HG03108 (cell line): ENCODE data around the gene MTHFD2L.

ENCODE experiments used
- ATAC-seq: cut with Tn5 transposase; IDR thresholded peaks from one replicate; pipeline ENCODE4 v1.9.1; 2021; ENCODE audit warnings: moderate library complexity; ENCODE audit not compliant: unreplicated experiment

MTHFD2L gene

DNA sequence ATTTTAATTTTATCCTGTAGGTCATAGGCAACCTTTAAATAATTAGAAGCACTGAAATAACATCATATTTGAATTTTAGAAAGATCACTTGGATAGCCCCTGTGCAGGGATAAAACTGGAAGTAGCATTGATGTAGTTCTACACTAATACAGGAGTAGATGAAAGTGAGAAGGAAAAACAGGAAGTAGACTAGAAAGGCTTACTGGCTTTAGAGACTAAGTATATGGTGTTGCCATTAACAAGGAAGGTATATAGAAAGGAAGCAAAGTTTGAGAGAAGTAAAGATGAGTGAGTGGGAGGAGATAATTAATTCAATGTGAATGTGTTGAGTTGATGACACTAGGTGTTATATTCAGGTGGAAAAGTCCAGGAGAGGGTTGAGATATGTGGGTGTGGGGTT, 77.2 kb downstream of the MTHFD2L start:
- ATAC-seq = no peak

DNA sequence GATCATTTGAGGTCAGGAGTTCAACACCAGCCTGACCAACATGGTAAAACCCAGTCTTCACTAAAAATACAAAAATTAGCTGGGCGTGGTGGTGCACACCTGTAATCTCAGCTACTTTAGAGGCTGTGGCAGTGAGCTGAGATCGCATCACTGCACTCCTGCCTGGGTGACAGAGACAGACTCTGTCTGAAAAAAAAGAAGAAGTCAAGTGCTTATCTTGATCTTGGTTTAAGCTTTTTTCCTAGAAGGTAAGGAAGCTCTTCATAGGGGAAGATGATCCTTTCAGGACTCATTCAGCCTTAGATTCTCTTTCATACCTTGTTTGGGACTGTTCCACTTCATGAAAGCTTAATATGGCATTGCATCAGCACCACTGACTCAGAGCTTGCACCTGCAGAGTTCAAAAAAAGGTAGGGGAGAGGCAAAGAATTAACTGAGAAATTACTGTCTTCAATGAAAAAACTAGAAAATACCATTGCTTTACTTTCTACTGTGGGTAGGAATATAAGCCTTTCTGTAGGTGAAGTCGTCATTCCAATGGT, 79.6 kb downstream of the MTHFD2L start:
- ATAC-seq = no peak

DNA sequence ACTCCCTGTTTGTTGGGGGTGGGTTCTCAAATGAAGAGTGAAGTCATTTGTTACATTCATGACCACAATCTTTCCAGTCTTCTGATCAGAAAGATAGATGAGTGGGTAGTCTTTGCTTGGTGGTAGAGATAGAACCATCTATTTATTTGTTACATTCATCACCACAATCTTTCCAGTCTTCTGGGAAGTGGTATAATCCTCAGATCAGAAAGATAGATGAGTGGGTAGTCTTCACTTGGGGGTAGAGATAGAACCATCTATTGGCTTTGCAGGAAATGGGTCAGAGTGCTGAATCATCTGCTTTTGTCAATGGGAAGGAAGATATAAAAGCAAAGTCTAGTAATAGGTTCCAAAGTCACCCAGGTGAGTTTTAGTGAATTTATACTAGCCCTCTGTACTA, 86.1 kb downstream of the MTHFD2L start:
- no peak for ATAC-seq

DNA sequence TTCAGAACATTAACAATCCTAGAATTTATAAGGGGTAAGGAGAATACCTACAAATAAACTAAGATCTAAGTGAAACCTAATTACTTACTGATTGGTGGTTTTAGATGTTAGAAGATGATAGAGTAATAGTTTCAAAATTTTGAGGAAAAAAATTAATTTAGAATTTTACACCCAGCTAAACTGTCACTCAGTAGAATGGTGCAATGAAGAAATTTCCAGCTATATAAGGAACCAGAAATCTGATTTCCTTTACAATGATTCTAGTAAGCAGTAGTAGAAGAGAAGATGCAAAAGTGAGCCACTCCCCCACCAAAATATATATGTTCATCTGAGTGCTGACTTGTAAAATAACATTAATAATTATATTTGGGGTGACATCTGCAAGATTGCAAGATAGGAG, 95.0 kb downstream of the MTHFD2L start:
- no peak for ATAC-seq

DNA sequence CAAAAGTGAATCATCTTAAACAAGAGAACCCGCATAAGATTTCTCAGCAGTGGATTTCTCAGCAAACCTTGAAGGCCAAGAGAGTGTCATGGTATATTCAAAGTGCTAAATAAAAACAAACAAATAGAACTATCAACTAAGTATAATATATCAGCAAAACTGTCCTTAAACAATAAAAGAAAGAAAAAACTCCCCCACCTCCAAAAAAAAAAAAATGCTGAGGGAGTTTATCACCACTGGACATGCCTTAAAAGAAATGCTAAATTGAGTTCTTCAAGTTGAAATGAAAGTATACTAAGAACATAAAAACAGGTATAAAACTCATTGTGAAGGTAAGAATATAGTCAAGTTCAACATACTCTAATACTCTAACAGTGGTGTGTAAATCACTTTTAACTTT, 96.5 kb downstream of the MTHFD2L start:
- ATAC-seq = no peak

DNA sequence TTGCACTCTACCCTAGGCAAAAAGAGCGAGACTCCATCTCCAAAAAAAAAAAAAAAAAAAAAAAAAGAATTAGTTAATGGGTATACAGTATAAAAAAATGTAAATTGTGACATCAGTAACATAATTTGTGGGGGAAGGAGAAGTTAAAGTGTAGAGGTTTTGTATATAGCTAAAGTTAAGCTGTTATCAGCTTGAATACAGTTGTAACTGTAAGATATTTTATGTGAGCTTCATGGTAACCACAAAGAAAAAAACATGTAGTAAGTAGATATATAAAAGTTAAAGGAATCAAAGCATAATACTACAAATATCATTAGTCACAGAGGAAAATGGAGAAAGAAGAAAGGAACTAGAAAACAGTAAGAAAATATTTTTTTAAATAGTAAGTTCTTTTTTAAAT, 97.2 kb downstream of the MTHFD2L start:
- no peak for ATAC-seq

DNA sequence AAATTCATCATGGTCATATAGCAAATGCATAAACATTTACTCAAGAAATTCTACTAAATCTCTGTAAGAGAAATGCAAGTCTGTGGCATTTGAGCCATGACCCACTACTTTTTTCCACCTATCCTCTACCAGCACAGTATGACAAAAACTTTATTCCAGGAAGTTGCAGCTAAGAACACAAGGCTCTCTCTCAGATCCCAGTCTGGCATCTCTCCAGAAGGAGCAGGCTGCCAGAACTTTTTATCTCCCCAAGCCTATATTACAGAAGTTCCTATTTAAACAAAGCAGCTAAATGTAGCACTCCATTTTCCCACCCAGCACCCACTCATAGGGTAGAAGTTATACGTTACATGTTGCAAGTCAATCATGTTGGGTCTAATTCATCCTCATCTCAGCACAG, 101.0 kb downstream of the MTHFD2L start:
- ATAC-seq = no peak

DNA sequence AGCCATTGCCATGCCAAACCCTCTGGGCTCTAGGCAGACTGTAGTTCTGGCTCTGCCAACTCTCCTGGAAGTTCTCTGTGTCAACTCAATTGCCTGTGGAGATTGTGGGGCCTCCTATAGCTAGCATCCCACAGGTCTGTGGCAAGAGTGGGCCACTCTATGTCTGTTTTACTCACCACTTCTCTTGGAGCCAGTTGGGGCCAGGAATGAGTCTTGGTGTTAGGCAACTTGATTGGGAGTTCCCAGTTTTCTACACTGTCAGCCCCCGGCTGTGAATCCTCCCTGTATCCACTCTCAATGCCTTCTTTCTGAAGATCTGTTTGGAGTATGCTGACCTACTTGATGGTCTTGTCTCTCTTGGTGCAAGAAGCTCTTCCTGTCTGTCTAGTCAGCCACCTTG, 102.1 kb downstream of the MTHFD2L start:
- ATAC-seq = no peak

DNA sequence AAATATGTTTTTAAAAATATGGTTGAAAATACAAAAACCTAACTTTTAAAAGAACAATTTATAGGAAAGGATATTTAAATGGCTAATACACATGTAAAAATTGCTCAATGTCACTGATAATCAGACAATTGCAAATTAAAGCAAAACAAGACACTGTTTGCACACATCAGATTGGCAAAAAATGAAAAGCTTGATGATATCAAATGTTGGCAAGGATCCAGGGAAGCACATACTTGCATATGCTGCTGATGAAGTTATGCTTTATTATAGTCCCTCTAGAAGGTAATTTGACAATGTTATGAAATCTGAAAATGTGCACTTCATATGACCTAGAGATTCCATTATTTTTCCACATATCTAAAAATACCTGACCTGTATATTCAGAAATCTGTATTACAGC, 104.6 kb downstream of the MTHFD2L start:
- ATAC-seq = no peak

DNA sequence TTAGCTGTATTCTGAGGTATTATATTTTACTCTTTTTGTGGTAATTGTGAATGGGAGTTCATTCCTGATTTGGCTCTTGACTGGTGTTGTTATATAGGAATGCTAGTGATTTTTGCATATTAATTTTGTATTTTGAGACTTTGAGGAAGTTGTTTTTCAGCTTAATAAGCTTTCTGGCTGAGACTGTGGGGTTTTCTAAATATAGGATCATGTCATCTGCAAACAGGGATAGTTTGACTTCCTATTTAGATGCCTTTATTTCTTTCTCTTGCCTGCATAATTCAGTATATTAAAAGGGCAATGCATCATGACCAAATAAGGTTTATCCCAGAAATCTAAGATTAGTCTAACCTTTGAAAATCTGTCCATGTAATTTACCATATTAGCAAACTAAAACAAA, 105.6 kb downstream of the MTHFD2L start:
- ATAC-seq = no peak

DNA sequence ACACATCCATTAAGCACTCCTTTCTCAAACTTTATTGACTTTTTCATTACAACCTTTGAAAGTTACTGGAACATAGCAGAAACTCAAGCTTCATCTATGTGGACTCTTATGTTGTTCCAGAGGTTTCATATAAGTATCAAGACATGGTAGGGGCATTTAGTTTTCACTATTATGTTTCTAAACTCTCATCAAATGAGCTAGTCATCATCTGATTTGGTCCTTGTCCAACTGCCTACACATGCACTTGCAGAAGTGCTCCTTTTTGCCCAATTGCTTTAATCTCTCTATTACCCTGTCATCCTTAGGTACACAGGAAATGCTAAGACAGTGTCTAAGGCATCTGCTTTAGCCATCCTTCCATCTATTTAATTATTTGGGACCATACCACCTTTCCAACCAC, 108.2 kb downstream of the MTHFD2L start:
- ATAC-seq = no peak

DNA sequence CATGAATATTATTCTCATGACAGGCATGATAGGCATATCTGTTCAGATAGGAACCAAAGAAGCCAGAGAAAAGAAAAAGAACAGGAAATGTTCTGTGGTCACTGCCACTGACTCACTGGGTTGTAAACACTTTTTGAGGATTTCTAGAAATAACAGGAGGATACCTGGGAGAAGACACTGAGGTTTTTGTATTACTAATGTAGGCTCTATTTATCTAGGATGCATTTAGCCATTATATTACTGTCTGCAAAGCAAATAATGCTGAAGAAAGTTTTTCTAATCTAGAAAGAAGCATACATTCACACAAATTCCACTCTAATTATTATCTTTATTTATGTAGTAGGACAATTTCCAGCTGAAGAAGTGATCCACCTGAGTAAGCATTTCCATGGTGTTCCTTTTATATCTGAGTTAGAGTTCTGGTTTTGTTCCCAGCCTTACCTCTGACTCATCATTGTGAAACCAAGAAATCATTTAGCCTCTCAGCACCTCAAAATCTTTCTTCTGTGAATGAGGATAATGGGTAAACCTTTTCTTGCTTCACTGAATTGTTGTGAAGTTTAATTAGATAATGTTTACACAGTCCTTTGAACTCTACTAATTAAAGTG, 110.2 kb downstream of the MTHFD2L start:
- ATAC-seq = no peak

DNA sequence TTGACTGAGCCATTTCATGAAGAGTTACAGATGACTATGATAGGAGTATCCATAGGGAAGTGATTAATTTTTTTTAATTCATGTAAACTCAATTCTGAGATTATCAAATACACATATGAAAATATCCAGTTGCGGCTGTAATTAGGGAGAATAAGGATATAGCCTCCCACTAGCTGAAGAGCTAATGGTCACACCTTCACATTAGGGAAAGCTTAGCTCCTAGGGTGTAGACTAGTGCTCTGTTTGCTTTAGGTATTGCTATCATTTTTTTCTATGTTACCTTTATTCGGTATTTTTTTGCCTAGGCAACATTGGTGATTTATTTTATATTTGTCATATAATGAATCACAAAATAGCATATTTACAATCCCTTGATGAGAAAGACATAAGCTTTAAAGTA, 110.7 kb downstream of the MTHFD2L start:
- ATAC-seq = no peak

DNA sequence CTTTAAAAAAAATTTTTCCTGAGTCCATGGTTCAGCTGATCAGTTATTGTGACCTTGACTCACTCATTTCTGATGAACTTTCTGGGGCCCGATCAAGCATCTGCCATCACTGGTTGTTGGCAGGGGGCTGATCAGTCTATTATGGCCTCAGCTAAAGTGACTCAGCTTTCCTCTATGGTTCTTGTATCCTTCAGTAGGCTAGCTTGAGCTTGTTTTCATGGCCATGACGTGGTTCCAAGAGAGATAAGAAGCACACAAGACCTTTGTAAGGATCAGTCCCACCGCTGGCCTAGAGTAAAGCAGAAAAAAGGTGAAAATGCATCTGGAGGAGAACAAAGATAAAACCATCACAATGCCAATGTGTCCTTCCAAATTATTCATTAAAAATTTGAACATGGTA, 120.6 kb downstream of the MTHFD2L start:
- ATAC-seq = no peak

DNA sequence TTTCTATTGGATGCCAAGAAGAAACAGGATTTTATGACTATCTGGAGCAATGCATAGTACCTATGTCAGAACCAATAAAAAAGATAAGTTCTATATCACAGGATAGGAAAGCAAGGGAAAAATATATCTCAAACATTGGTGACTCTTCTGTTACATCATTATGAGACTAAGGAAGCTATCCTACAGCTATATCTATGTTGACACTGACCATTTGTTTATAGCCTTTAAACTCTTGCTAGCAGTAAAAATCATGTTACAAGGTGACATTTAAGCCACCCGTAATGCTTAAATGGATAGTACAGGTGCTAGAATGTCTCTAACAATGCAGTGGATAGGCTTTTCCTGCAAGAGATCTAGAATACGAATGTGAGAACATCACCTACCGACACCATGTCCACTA, 121.8 kb downstream of the MTHFD2L start:
- ATAC-seq = no peak

DNA sequence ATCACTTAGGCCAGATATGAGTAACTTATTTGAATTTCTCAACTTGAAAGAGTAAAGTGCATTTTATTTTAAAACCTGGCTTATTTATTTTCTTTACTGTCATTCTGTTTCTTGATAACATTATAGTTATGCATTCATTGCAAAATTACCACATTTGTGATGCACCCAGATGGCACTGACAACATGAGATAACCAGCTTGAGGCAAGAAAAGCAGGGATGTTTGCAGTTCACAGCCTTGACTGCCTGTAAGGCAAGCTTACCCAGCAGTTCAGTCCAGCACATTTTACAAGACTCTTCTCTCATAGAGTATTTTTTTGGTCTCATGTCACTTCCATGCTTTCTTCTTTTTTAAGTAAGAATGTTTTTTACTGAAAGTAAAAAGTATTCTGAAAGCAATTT, 125.0 kb downstream of the MTHFD2L start:
- no peak for ATAC-seq

DNA sequence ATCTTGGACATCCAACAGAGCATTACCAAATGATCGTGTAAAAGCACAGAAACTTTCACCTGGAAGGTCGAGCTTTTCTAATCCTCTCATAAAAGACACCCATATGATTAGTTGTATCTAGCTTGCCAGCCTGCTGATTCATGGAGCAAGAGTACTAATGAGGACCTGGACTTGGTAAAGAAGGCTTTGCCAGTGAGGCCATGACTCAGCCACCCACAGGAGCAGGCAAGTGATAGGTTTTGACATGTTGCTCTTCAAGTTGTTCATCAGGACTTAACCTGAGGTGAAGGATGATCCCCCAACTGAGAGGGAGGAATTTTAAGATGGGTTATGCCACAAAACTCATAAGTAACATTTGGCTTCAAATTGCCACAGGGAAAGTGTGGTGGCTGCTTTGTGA, 125.7 kb downstream of the MTHFD2L start:
- ATAC-seq = no peak

DNA sequence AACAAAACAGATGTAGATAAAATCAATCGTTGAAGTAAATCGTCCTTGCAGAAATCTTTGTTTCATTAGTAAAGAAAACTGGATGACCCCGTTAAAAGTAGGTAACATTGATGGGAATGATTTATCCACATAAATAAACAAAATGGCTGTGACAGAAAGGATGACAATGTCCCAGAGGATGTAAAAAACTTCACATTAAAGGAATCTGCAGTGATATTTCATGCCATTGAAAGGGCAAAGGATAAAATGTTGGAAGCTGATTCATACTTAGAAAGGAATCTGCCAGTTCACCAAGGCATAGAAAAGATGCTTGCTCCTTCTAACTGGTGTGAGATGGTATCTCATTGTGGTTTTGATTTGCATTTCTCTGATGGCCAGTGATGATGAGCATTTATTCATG, 126.1 kb downstream of the MTHFD2L start:
- no peak for ATAC-seq

DNA sequence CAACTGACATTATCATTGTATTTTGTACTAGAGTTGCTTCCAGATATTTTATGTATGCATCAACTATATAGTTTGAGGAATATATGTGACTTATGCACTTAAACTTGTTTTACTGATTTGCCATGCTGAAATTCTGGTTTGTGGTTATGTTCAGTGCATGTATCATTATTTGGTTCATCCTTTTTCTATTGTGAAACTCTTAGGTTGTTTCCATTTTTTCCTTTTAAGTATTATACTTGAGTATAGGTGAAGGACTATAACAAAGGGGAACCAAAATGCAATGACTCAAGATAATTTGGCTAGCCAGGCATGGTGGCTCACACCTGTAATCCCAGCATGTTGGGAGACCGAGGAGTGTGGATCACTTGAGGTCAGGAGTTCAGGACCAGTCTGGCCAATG, 129.2 kb downstream of the MTHFD2L start:
- ATAC-seq = no peak

DNA sequence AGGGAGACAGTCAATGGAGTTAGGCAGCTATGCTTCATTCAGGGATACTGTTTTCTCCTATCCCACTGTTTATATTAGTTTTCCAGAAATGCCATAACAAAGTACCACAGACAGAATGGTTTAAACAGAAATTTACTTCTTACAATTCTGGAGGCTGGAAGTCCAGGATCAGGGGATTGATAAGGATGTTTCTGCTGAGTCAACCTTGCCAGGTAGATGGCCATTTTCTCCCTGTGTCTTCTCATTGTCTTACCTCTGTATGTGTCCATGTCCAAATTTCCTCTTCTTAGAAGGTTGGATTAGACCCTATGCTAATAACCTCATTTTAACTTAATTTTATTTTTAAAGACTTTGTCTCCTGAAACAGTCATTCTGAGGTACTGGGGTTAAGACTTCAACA, 129.9 kb downstream of the MTHFD2L start:
- no peak for ATAC-seq

DNA sequence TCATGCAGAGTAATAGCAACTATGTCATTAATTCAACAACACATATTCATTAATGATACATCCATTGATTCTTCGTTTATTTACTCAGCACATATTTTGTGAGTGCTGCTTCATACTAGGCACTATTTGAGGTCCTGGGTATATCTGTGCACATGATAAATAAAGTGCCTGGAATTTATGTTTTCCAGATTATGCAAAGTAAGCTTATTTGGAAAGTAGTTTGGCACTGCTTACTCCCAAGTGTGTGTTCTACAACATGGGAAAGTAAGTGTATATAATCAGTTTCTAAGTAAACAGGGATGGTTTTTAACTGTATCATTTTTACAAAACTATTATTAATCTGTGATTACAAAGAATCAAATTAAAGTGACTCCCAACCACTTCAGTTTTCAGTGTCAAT, 133.6 kb downstream of the MTHFD2L start:
- no peak for ATAC-seq

DNA sequence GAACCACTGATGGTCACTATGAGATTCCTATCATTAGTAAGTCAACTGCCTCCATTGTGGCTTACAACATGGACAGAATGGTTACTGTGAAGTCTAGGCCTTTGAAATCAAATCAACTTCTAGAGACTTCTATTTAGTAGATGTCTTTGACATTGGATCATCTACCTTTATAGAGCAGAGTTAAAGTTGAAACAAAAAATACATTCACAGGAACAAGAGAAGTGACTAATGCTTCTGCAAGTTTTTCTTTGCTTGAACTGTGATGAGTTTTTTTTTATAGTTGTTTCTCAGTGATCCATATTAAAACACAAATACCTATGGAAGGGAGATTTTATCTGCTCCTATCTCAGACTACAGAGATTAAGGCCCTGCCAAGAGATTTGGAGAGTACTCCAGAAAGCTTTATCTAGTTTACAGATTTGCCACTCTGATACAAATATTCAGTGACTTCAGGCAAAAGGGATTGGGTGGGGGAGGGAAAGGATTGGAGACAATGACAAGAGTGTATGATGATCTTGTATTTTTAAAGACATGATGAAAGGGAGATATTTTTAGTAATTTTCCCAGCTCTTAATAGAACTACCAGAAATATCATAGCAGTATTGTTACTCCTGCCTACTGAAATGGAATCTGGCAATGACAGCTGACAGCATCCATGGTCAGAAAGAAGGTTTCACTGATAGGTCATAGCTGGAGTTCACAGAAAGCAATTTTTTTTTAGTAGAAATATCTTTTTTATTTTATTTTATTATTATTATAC, 134.4 kb downstream of the MTHFD2L start:
- ATAC-seq = no peak

DNA sequence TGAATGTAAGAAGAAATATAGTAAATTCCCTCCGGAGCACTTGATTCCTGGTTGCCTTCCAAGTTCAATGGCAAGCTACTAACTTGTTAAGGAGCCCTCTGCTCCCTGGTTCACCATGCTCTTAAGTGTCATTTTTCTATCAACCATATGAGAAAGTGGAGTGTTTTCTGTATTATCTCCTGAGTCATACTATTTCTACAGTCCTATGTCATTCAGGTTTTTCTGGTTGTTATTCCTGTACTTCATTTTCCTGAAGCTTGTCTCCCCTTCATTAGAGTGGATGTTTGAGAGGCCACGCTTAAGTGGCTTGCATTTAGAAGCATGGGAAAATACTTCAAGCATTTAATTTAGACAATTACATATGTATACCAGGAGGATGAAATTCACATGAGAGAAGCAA, 135.6 kb downstream of the MTHFD2L start:
- no peak for ATAC-seq
